ENCODE results near the gene GPR37L1.

The GPR37L1 gene

GRCh38 chr1:202081992-202082391 is 40.7 kb upstream of the GPR37L1 start:
- TF ChIP-seq CEBPB (IDR thresholded peaks at IDR 0.05) (no peak), EGR1 (IDR thresholded peaks at IDR 0.05) (peak; percentile 62; the same call in 1 of the 2 replicates), NFIC (IDR thresholded peaks at IDR 0.05) (0 out of 2 replicates have a peak, but pooled peaks have one; percentile 46)
- TF ChIP-seq, protein P1, sequence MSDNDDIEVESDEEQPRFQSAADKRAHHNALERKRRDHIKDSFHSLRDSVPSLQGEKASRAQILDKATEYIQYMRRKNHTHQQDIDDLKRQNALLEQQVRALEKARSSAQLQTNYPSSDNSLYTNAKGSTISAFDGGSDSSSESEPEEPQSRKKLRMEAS (IDR thresholded peaks at IDR 0.05), result no peak

GRCh38 chr1:202084791-202085681 is 37.7 kb upstream of the GPR37L1 start:
- peak; percentile 79; the same call in 1 of the 2 replicates for TF ChIP-seq FOXM1 (IDR thresholded peaks at IDR 0.05; ENCODE audit: borderline replicate concordance, low read depth)
- TF ChIP-seq ZBTB7A (IDR thresholded peaks at IDR 0.05; ENCODE audit: low read depth), result peak; percentile 81; the same call in 1 of the 2 replicates
- peak; percentile 88 for TF ChIP-seq EGR1 (IDR thresholded peaks at IDR 0.05)
- peak; percentile 82 for TF ChIP-seq EP300 (IDR thresholded peaks at IDR 0.05; ENCODE audit: borderline replicate concordance)
- TF ChIP-seq, protein P1 (IDR thresholded peaks at IDR 0.05), result peak; percentile 73
- TF ChIP-seq NFIC (IDR thresholded peaks at IDR 0.05), result peak; percentile 86
- TF ChIP-seq YY1 (IDR thresholded peaks at IDR 0.05; ENCODE audit: low read depth), result 0 out of 2 replicates have a peak, but pooled peaks have one; percentile 20
- peak; percentile 25; the same call in 1 of the 2 replicates for TF ChIP-seq TAF1 (IDR thresholded peaks at IDR 0.05; ENCODE audit: low read depth)
- TF ChIP-seq TCF12 (IDR thresholded peaks at IDR 0.05; ENCODE audit: low read depth), result peak; percentile 77
- TF ChIP-seq CEBPB (IDR thresholded peaks at IDR 0.05), result no peak
- TF ChIP-seq RAD21 (IDR thresholded peaks at IDR 0.05; ENCODE audit: low read depth), result peak; percentile 6; the same call in 1 of the 2 replicates
- no peak for TF ChIP-seq CREB1 (IDR thresholded peaks at IDR 0.05; ENCODE audit: low read depth)
- no peak for TF ChIP-seq REST (IDR thresholded peaks at IDR 0.05; ENCODE audit: low read depth)
- TF ChIP-seq, protein P2, sequence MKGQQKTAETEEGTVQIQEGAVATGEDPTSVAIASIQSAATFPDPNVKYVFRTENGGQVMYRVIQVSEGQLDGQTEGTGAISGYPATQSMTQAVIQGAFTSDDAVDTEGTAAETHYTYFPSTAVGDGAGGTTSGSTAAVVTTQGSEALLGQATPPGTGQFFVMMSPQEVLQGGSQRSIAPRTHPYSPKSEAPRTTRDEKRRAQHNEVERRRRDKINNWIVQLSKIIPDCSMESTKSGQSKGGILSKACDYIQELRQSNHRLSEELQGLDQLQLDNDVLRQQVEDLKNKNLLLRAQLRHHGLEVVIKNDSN (IDR thresholded peaks at IDR 0.05), result peak; percentile 68; the same call in 1 of the 2 replicates

GRCh38 chr1:202085682-202086373 is 36.9 kb upstream of the GPR37L1 start:
- TF ChIP-seq YY1 (IDR thresholded peaks at IDR 0.05; ENCODE audit: low read depth) (peak; percentile 42; the same call in 1 of the 2 replicates), TAF1 (IDR thresholded peaks at IDR 0.05; ENCODE audit: low read depth) (0 out of 2 replicates have a peak, but pooled peaks have one; percentile 5), NFIC (IDR thresholded peaks at IDR 0.05) (no peak)

DNA sequence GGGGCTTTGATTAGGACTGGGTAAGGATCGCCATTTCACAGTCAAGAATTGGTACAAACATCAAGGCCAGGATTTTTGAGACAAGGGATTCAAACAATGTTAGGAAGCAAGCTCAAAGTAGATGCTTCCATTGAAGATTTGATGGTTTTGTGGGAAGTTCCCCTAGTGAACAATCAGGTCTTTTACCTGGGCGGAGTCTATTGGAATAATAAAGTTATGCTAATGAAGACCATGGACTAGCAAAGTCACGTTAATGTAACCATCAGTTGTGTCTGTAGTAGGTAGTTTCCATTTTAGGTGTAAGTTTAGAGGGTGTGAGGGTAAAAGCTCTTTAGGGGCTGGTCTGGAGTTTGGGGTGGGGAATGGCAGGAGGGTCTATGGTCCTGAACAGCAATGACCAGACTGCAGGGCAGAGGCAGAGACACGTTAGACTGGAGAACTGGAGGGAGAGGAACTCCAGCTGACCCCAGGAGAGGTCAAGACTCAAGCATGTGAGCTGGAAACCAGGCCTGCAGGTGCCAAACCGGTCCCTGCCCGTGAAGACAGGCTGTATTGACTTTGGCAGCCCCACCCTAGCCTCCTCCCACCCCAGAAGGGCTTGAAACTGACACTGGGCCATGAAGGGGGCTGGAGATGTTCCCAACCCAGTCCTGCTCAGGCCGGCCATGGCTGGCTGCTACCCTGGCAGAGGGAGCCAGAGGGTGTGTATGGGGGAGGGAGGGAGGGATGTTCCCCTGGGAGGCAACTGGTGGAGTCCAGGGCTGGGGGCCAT is 36.0 kb upstream of the GPR37L1 start:
- TF ChIP-seq EGR1 (IDR thresholded peaks at IDR 0.05) (no peak), NFIC (IDR thresholded peaks at IDR 0.05) (peak; percentile 58), EP300 (IDR thresholded peaks at IDR 0.05; ENCODE audit: borderline replicate concordance) (peak; percentile 34; the same call in 1 of the 2 replicates), TEAD4 (IDR thresholded peaks at IDR 0.05) (no peak), ZBTB7A (IDR thresholded peaks at IDR 0.05; ENCODE audit: low read depth) (no peak), REST (IDR thresholded peaks at IDR 0.05; ENCODE audit: low read depth) (no peak), YY1 (IDR thresholded peaks at IDR 0.05; ENCODE audit: low read depth) (no peak), CEBPB (IDR thresholded peaks at IDR 0.05) (no peak), CREB1 (IDR thresholded peaks at IDR 0.05; ENCODE audit: low read depth) (no peak), TAF1 (IDR thresholded peaks at IDR 0.05; ENCODE audit: low read depth) (no peak), TCF12 (IDR thresholded peaks at IDR 0.05; ENCODE audit: low read depth) (peak; percentile 52; the same call in 1 of the 2 replicates), RAD21 (IDR thresholded peaks at IDR 0.05; ENCODE audit: low read depth) (no peak), FOXM1 (IDR thresholded peaks at IDR 0.05; ENCODE audit: borderline replicate concordance, low read depth) (no peak)
- TF ChIP-seq, protein P2 (IDR thresholded peaks at IDR 0.05), result no peak
- TF ChIP-seq, protein P1 (IDR thresholded peaks at IDR 0.05), result peak; percentile 43; the same call in 1 of the 2 replicates
